ENCODE measurements around the gene MCF2L. TPM values are rescaled to one million over a fixed set of nuclear protein-coding genes. Genes with fewer than 3 reads are reported as not detected.

MCF2L gene
- total and polyA plus RNA-seq, 9 of the 15 experiments (the other 6 are each of a cell fraction or from before 2014, with no cell fraction given), result 0.05 to 0.25 (median 0.18) TPM; not detected in 5

DNA sequence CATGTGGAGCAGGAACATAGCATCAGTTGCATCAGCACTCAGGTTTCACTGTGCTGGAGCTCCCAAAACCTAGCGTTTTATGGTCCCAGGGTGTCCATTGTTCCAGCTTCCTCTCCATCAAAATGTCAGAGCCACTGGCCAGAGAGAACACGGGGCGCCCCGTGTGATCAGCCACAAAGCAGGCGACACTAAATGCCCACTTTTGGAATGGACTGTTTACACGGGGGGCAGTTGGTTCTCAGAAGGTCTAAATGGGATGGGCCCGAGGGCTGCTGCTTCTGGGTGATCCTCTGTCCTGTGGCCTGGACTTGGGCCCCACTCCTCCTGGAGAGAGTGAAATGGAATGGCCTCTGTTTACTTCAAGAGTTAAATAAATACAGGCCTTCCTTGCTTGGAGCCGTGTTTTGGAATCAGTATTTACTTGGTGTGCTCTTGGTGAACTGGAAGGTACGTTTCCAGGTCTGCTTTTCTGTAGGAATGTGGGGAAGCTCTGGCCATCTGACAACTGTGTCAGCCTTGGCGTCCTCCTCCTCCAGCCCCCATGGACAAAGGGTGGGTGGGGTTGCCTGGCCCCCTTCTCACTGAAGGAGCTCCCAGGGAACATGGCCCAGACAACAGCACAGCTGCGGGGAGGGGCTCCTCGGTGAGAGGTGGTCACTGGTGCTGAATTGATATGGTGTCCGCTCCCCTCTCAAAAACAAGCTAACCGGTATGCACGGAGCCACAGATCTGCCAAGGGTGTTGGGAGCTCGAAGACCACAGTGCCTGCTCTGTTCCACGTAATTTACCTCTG is 16.1 kb upstream of the MCF2L start (continued):
- no peak for TF ChIP-seq FOXA3 (CRISPR knock-in tag; conservative IDR thresholded peaks at IDR 0.05 in 1 of 2, IDR thresholded peaks at IDR 0.05 in 1 of 2)

DNA sequence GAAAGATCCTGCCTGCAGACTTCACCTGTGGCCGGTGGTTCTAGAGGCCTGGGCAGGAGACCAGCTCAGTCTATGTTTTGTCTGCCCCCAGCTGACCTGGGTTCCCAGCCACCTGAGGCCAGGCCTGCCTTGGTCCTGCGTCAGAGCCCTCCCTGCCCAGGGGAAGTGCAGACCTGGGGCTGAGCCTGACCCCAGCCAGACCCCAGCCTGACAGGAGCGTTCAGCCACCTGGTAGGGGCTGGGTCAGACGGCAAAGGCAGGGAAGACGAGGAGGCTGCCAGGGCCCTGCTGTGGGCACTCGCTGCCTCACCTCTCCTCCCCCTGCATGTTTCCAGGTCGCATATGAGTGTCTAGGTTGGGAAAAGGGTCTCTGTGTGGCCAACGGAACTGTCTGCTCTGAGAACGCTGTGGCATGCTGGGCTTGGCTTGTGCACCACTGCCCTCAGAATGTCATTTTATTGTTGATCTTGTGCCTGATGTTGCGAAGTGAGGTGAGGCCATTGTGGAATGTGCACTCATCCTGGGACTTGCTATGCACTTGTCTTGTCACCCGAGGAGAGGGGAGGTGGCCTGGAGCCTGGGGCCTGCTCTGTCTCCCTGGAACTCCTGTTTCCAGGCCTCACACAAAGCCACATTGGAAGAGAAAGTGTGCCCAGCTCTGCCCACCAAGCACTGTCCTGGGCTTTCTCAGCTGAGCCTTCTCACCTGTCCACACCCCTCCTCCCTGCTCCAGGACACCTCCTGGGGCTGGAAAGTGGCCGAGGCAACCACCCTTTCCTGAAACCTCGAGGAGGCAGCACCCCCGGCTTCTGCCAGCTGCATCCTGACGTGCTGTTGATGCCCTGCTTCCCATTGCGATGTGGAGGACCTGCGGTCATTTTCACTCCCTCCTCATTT is 15.2 kb upstream of the MCF2L start:
- TF ChIP-seq ETV6 (IDR thresholded peaks at IDR 0.05; ENCODE audit: borderline replicate concordance in 1 of 2, low read depth in 2 of 2, low read length in 1 of 2) (no peak), ETV6 (CRISPR knock-in tag; IDR thresholded peaks at IDR 0.05; ENCODE audit: borderline replicate concordance) (no peak), SIN3B (IDR thresholded peaks at IDR 0.05; ENCODE audit: low read depth) (no peak), TCF7 (IDR thresholded peaks at IDR 0.05; ENCODE audit: borderline replicate concordance) (no peak), IFI16 (CRISPR knock-in tag; IDR thresholded peaks at IDR 0.05) (no peak), BRD4 (IDR thresholded peaks at IDR 0.05) (no peak), PTTG1 (tag; IDR thresholded peaks at IDR 0.05; ENCODE audit: low read depth) (no peak)
- no peaks in the 10 kb centered on the region for H3K36me3 ChIP-seq (ENCODE audit: control insufficient read depth, insufficient read depth, low read length)
- H3K27me3 ChIP-seq (ENCODE audit: control insufficient read depth in 2 of 2, insufficient read depth in 2 of 2, low read length in 2 of 2), result peaks cover 15 to 54% of the 10 kb centered on the region in 2 experiments; a peak in 4 of 5 replicates
- H3K9me3 ChIP-seq (replicated peaks; ENCODE audit: control insufficient read depth, insufficient read depth, low read depth, low read length), result no peaks in the 10 kb centered on the region
- no peak overlapping the region for H2AFZ ChIP-seq (ENCODE audit: low read depth, low read length)
- BruUV-seq (replicated peaks), result no TSS peak
- H3K9ac ChIP-seq (ENCODE audit: insufficient read depth in 1 of 2, low read depth in 2 of 2, low read length in 2 of 2), result no peak overlapping the region; a peak in 1 of 4 replicates
- CTCF ChIA-PET (ENCODE audit: low intra/inter-chr PET ratio), result no interaction called here
- FAIRE-seq (no peak), ATAC-seq (no peak), DNase-seq (ENCODE audit: extremely low read depth in 1 of 4, low spot score in 3 of 4) (no peak)
- no peak overlapping the region for H3K27ac ChIP-seq (ENCODE audit: extremely low read depth, low read depth, low read length)
- no peaks in the 10 kb centered on the region for H3K9me1 ChIP-seq (ENCODE audit: control insufficient read depth, insufficient read depth, low read length)
- H3K4me1 ChIP-seq (replicated peaks in 1 of 2; ENCODE audit: control insufficient read depth in 2 of 2, insufficient read depth in 2 of 2, low read length in 2 of 2), result no peaks in the 10 kb centered on the region
- H4K20me1 ChIP-seq (replicated peaks; ENCODE audit: control insufficient read depth, insufficient read depth, low read length), result no peaks in the 10 kb centered on the region
- POLR2A ChIA-PET, result no interaction called here
- 2% methylated on average over 15 of the region's 17 CpGs for WGBS (ENCODE audit: insufficient coverage, low coverage, missing lambda C conversion rate)
- H3K4me3 ChIP-seq, result no peak overlapping the region
- no peak overlapping the region for H3K4me2 ChIP-seq (ENCODE audit: insufficient read depth, low read length)
- intact Hi-C loops (cut with micrococcal nuclease), result loop anchor here (10.0 kb wide), 1 partner anchor 51 kb away; no protein-coding TSS in a partner anchor
- H3K79me2 ChIP-seq (ENCODE audit: control insufficient read depth, insufficient read depth, low read length), result no peaks in the 10 kb centered on the region
- in situ Hi-C loops (cut with MboI), result no loop called here

Data from K562 (cell line).